ENCODE data around the gene FDCSP.
"Not testable (repeated sequence)": the region's sequence is repeated elsewhere in the genome, so short reads cannot be mapped to it uniquely, and the experiment has no call there.

FDCSP gene

GRCh38 chr4:70239884-70240591 is 14.1 kb downstream of the FDCSP start:
- H3K27me3 ChIP-seq (replicated peaks; ENCODE audit: control insufficient read depth, insufficient read depth, low read length): no peaks in the 10 kb centered on the region
- H3K9me3 ChIP-seq (ENCODE audit: control insufficient read depth, low read length): no peaks in the 10 kb centered on the region
- H3K36me3 ChIP-seq (ENCODE audit: control insufficient read depth, insufficient read depth, low read length, severe bottlenecking): no peaks in the 10 kb centered on the region
- H3K9ac ChIP-seq (ENCODE audit: low read length): no peak overlapping the region
- peaks cover 9% of the 10 kb centered on the region for H3K4me1 ChIP-seq (ENCODE audit: control insufficient read depth, insufficient read depth, low read length)
- DNase-seq (ENCODE audit: low read depth): peak; percentile 29
- H3K4me3 ChIP-seq (ENCODE audit: low read length): no peak overlapping the region

- H3K27me3 ChIP-seq (replicated peaks; ENCODE audit: control insufficient read depth, insufficient read depth, low read length); H3K4me1 ChIP-seq (ENCODE audit: control insufficient read depth, insufficient read depth, low read length); H3K36me3 ChIP-seq (ENCODE audit: control insufficient read depth, insufficient read depth, low read length, severe bottlenecking); H3K9me3 ChIP-seq (ENCODE audit: control insufficient read depth, low read length); DNase-seq (ENCODE audit: low read depth); H3K4me3 ChIP-seq (ENCODE audit: low read length); H3K9ac ChIP-seq (ENCODE audit: low read length): not testable (repeated sequence)
These were observed 16.4 kb downstream of the FDCSP start, which contains the start of gene CSN3 for GRCh38 chr4:70242297-70242696. Gene CSN3, plus strand, starts transcription at chr4:70242597. Its CDS starts 2,223 bp downstream, at chr4:70244820.

DNA sequence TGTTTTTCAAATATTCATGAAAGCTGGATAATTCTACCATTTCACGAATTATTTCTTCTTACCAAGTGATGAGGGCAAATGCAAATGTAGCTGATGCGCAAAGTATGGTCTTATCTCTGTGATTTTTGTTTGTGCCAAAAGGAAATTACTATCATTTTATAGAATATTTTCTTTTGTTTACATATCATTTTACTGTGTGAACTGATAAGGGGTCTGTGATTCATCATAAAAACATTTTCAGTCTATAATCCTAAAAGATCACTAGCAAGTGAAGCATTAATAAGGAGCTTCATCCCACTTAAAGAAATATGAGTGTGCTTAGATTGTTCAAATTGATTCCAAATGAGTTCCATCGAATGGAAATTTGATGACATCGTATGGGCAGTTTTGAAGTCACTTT is 17.2 kb downstream of the FDCSP start:
- Histone ChIP-seq H3K4me3 (ENCODE audit: low read length) (no peak overlapping the region), H3K4me1 (ENCODE audit: control insufficient read depth, insufficient read depth, low read length) (peaks cover 9% of the 10 kb centered on the region), H3K36me3 (ENCODE audit: control insufficient read depth, insufficient read depth, low read length, severe bottlenecking) (no peaks in the 10 kb centered on the region), H3K9ac (ENCODE audit: low read length) (no peak overlapping the region), H3K9me3 (ENCODE audit: control insufficient read depth, low read length) (no peaks in the 10 kb centered on the region), H3K27me3 (replicated peaks; ENCODE audit: control insufficient read depth, insufficient read depth, low read length) (no peaks in the 10 kb centered on the region)
- DNase-seq (ENCODE audit: low read depth): no peak

- no peaks in the 10 kb centered on the region for H3K36me3 ChIP-seq (ENCODE audit: control insufficient read depth, insufficient read depth, low read length, severe bottlenecking)
- no peak for DNase-seq (ENCODE audit: low read depth)
- no peaks in the 10 kb centered on the region for H3K27me3 ChIP-seq (replicated peaks; ENCODE audit: control insufficient read depth, insufficient read depth, low read length)
- no peak overlapping the region for H3K9ac ChIP-seq (ENCODE audit: low read length)
- no peaks in the 10 kb centered on the region for H3K4me1 ChIP-seq (ENCODE audit: control insufficient read depth, insufficient read depth, low read length)
- H3K4me3 ChIP-seq (ENCODE audit: low read length): no peak overlapping the region
- H3K9me3 ChIP-seq (ENCODE audit: control insufficient read depth, low read length): no peaks in the 10 kb centered on the region
These were observed 25.5 kb downstream of the FDCSP start for GRCh38 chr4:70251250-70251944.

- DNase-seq (ENCODE audit: low read depth): no peak
- Histone ChIP-seq H3K9me3 (ENCODE audit: control insufficient read depth, low read length) (no peaks in the 10 kb centered on the region), H3K4me3 (ENCODE audit: low read length) (no peak overlapping the region), H3K4me1 (ENCODE audit: control insufficient read depth, insufficient read depth, low read length) (no peaks in the 10 kb centered on the region), H3K27me3 (replicated peaks; ENCODE audit: control insufficient read depth, insufficient read depth, low read length) (no peaks in the 10 kb centered on the region), H3K36me3 (ENCODE audit: control insufficient read depth, insufficient read depth, low read length, severe bottlenecking) (no peaks in the 10 kb centered on the region), H3K9ac (ENCODE audit: low read length) (no peak overlapping the region)
These were observed 26.0 kb downstream of the FDCSP start for GRCh38 chr4:70251945-70252277.

GRCh38 chr4:70269674-70270073 is 43.8 kb downstream of the FDCSP start:
- H3K9me3 ChIP-seq (ENCODE audit: control insufficient read depth, low read length): no peaks in the 10 kb centered on the region
- no peaks in the 10 kb centered on the region for H3K4me1 ChIP-seq (ENCODE audit: control insufficient read depth, insufficient read depth, low read length)
- H3K27me3 ChIP-seq (replicated peaks; ENCODE audit: control insufficient read depth, insufficient read depth, low read length): no peaks in the 10 kb centered on the region
- DNase-seq (ENCODE audit: low read depth): peak; percentile 65
- H3K9ac ChIP-seq (ENCODE audit: low read length): no peak overlapping the region
- H3K36me3 ChIP-seq (ENCODE audit: control insufficient read depth, insufficient read depth, low read length, severe bottlenecking): no peaks in the 10 kb centered on the region
- H3K4me3 ChIP-seq (ENCODE audit: low read length): no peak overlapping the region

GRCh38 chr4:70277121-70277520 is 51.2 kb downstream of the FDCSP start:
- Histone ChIP-seq H3K4me1 (ENCODE audit: control insufficient read depth, insufficient read depth, low read length) (no peaks in the 10 kb centered on the region), H3K27me3 (replicated peaks; ENCODE audit: control insufficient read depth, insufficient read depth, low read length) (no peaks in the 10 kb centered on the region), H3K4me3 (ENCODE audit: low read length) (no peak overlapping the region), H3K9ac (ENCODE audit: low read length) (no peak overlapping the region), H3K36me3 (ENCODE audit: control insufficient read depth, insufficient read depth, low read length, severe bottlenecking) (no peaks in the 10 kb centered on the region), H3K9me3 (ENCODE audit: control insufficient read depth, low read length) (peaks cover 4% of the 10 kb centered on the region)
- no peak for DNase-seq (ENCODE audit: low read depth)

GRCh38 chr4:70280567-70280966 is 54.6 kb downstream of the FDCSP start:
- H3K36me3 ChIP-seq (ENCODE audit: control insufficient read depth, insufficient read depth, low read length, severe bottlenecking): no peaks in the 10 kb centered on the region
- no peaks in the 10 kb centered on the region for H3K27me3 ChIP-seq (replicated peaks; ENCODE audit: control insufficient read depth, insufficient read depth, low read length)

More at GRCh38 chr4:70280567-70280966, 54.6 kb downstream of the FDCSP start:
- H3K9ac ChIP-seq (ENCODE audit: low read length): no peak overlapping the region
- no peak overlapping the region for H3K4me3 ChIP-seq (ENCODE audit: low read length)
- DNase-seq (ENCODE audit: low read depth): no peak
- H3K4me1 ChIP-seq (ENCODE audit: control insufficient read depth, insufficient read depth, low read length): no peaks in the 10 kb centered on the region
- H3K9me3 ChIP-seq (ENCODE audit: control insufficient read depth, low read length): peaks cover 4% of the 10 kb centered on the region

Data from adipocyte (in vitro differentiated cells).